Activated CD4-positive, alpha-beta memory T cell treated with anti-CD3 and anti-CD28 coated beads, Interleukin-2, amount 10 ng/mL, durations not matched to agents 7 days and 5 days (primary cell): ENCODE measurements around the gene GPRIN1. TPM values are rescaled to one million over a fixed set of nuclear protein-coding genes. Genes with fewer than 3 reads are reported as not detected.
A peak's percentile ranks its signal among the peaks of the same experiment; 100 is the strongest.

Experiments
- CTCF ChIA-PET: fragments of 350-600 bp; sonication (Branson Sonifier 250); formaldehyde crosslinking; loops from one replicate; lab custom pipeline; 2021; ENCODE audit warnings: antibody characterized with exemption, inconsistent platforms; lab: Charles Lee
- POLR2A ChIA-PET: fragments of 350-600 bp; sonication (Branson Sonifier 250); formaldehyde crosslinking; loops from one replicate; lab custom pipeline; 2021; ENCODE audit warnings: antibody characterized with exemption; lab: Charles Lee
- DNase-seq: peaks from one replicate; pipeline ENCODE4 v3.0.0-alpha.2; 2020
- H3K27ac Mint-ChIP-seq: one replicate; pipeline ENCODE4 v1.8.0; 2021; ENCODE audit warnings: mild to moderate bottlenecking, mixed read lengths
- H3K27me3 Mint-ChIP-seq: one replicate; pipeline ENCODE4 v1.8.0; 2021; ENCODE audit warnings: mixed read lengths
- H3K36me3 Mint-ChIP-seq: one replicate; pipeline ENCODE4 v1.8.0; 2021; ENCODE audit warnings: low read depth, mixed read lengths
- H3K4me1 Mint-ChIP-seq: one replicate; pipeline ENCODE4 v1.8.0; 2021; ENCODE audit warnings: mixed read lengths
- H3K4me3 Mint-ChIP-seq: one replicate; pipeline ENCODE4 v1.8.0; 2021; ENCODE audit warnings: mild to moderate bottlenecking, mixed read lengths
- H3K9me3 Mint-ChIP-seq: one replicate; pipeline ENCODE4 v1.8.0; 2021; ENCODE audit warnings: mixed read lengths
- total RNA-seq, 2 experiments: library from RNA; stranded (reverse); gene quantifications; one replicate each; pipeline ENCODE4 v1.2.3, GENCODE V29; 2021

GPRIN1 gene
- 1 to 10 TPM; 3.7 to 4.2 TPM for total RNA-seq

DNA sequence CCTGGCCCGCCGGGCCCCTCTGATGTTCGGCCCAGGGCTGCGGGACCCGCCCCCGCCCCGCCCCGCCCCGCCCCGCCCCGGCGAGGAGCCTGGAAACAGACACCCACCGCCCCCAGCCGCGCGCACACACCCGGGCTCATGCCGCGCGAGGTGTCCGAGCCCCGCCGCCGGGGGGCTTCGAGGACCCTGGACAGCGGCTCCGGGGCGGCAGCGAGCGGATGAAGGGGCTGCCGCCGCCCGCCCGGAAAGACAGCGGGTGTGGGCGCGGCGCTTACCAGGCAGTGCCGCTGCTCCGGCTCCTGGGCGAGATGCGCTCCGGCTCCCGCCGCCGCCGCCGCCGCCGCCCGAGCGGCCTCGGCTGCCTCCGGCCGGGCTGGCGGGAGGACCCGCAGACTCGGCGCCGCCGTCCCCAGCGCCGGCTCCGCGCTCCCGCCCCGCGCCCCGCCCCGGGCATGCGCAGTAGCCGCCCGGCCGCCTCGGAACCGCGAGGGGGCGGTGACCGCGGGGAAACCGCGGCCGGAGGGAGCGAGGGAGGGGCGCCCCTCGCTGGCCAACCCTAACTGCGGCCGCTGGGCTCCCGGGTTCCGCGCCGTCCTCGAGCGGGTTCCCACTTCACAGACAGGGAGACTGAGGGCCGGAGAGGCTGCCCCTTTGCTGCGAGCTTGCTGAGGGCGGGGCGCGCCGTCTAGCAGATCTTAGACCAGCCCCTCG lies at the start of gene GPRIN1:
Gene GPRIN1, minus strand, starts transcription at position 433 of the 711 bp plus-strand sequence. CDS start 10,322 bp downstream, outside the sequence.
- peaks cover 3% of the 10 kb centered on the region for H3K36me3 Mint-ChIP-seq
- peak within 1 kb of the TSS; percentile 65 for H3K27ac Mint-ChIP-seq
- H3K4me1 Mint-ChIP-seq = peaks cover 13% of the 10 kb centered on the region
- peak; percentile 66 for DNase-seq
- ChIA-PET POLR2A (interaction anchor here (0.6 kb wide), 1 partner anchor 194 kb away, joined by 3 read pairs; no protein-coding TSS in a partner anchor), CTCF (interaction anchor here (0.6 to 1.8 kb wide), 2 partner anchors 37 to 66 kb away, joined by 3 to 5 read pairs; no protein-coding TSS in a partner anchor)
- no peaks in the 10 kb centered on the region for H3K9me3 Mint-ChIP-seq
- H3K27me3 Mint-ChIP-seq = peaks cover 32% of the 10 kb centered on the region
- peak within 1 kb of the TSS; percentile 92 for H3K4me3 Mint-ChIP-seq

DNA sequence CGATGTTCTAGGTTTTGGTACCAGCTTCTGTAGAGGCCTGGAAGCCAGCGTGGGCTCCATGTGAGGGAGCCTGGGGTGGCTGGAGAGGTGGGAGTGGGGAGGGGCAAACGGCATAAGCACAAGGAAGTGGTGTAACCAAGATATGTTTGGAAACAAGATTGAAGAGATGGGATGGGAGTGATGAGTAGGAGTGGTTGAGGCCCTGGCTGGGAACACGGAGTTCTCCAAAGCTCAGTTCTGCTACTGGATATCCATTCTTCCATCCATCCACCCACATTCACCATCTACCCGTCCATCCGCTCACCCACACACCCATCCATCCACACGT lies 49.5 kb upstream of the GPRIN1 start:
- Mint-ChIP-seq H3K36me3 (peaks cover 11% of the 10 kb centered on the region), H3K9me3 (no peaks in the 10 kb centered on the region), H3K4me3 (no peak overlapping the region), H3K27ac (no peak overlapping the region), H3K27me3 (peaks cover 5% of the 10 kb centered on the region), H3K4me1 (peaks cover 29% of the 10 kb centered on the region)
- POLR2A ChIA-PET = interaction anchor here (2.6 kb wide), 1 partner anchor 12 kb away, joined by 14 read pairs; the partner anchor contains the start of gene TSPAN17
- no peak for DNase-seq
- CTCF ChIA-PET = interaction anchor here (0.7 to 6.3 kb wide), 12 partner anchors 8 to 454 kb away, joined by 3 to 81 read pairs (median 6); partner anchors contain the start of genes HK3 and TSPAN17

DNA sequence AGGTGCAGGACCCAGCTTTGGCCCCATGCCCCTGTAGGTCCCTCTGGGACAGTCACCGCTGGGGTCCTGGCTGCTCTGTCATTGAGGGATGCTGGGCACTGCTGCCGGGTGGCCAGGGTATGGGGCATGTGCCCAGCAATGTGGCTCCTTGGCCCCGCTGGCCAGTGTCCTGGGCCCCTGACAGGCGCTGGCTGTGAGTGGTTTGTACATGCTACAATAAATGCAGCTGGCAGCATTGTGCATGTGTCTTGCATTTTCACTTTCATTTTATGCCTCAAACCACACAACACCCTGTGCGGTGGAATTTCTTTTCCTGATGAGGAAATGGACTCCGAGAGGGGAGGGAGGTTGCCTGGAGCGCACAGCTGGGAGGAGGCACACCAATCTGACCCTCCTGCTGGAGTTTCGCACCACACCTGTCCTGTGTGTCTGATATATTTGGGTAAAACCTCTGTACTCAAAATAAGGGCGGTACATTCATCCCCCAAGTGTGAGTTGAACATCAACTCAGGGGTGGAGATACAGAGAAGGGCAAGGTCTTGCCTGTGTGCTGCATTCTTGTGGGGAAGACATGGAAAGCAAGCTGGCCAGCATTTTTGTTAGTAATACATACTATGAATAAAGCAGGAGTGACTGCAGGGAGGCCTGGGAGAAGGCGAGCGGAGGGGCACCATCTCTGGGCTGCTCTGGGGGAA lies 49.0 kb upstream of the GPRIN1 start:
- Mint-ChIP-seq H3K36me3 (peaks cover 11% of the 10 kb centered on the region), H3K4me1 (peaks cover 29% of the 10 kb centered on the region), H3K9me3 (no peaks in the 10 kb centered on the region), H3K27me3 (peaks cover 2% of the 10 kb centered on the region), H3K4me3 (peak overlapping the region; percentile 43), H3K27ac (no peak overlapping the region)
- CTCF ChIA-PET = interaction anchor here (0.7 to 6.3 kb wide), 14 partner anchors 11 to 454 kb away, joined by 3 to 81 read pairs (median 4); partner anchors contain the start of gene TSPAN17
- POLR2A ChIA-PET = interaction anchor here (0.6 to 2.6 kb wide), 3 partner anchors 11 to 123 kb away, joined by 3 to 14 read pairs (median 3); partner anchors contain the start of gene TSPAN17
- peak; percentile 46 for DNase-seq

DNA sequence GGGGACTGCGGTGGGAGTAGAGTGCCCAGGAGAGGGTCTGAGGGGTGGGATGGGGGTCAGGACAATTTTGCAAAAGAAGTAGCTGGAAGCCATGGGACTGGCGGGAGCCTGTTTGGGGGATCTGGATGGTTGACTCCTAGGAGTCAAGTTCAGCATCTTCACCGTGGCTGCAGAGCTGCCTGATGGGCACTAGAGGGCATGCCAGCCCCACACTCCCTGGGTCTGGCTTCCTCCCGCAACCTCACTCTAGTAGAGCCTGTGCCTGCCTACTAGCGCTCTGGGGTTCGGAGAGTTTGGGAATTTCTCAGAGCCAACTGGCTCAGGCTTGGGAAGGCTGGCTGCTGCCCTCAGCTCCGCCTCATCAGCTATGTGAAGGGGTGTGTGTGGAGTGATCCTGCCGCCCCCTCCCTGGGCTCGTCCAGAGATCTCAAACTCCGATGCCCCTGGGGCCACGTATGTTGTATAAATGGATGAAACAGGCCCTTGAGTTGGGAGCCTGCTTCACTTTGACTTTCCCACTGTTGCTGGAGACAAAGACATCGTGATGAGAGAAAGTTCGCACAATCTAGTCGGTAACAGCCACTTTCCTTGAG lies 48.1 kb upstream of the GPRIN1 start:
- ChIA-PET CTCF (interaction anchor here (0.5 to 6.3 kb wide), 22 partner anchors 8 to 455 kb away, joined by 3 to 81 read pairs (median 4); partner anchors contain the start of genes HK3, TSPAN17 and ZNF346), POLR2A (interaction anchor here (0.6 to 2.6 kb wide), 4 partner anchors 10 to 242 kb away, joined by 3 to 14 read pairs (median 3); partner anchors contain the start of genes CLTB and TSPAN17)
- H3K4me1 Mint-ChIP-seq = peaks cover 37% of the 10 kb centered on the region
- no peaks in the 10 kb centered on the region for H3K9me3 Mint-ChIP-seq
- H3K4me3 Mint-ChIP-seq = no peak overlapping the region
- H3K27ac Mint-ChIP-seq = no peak overlapping the region
- DNase-seq = peak; percentile 69
- H3K27me3 Mint-ChIP-seq = no peaks in the 10 kb centered on the region
- peaks cover 18% of the 10 kb centered on the region for H3K36me3 Mint-ChIP-seq

DNA sequence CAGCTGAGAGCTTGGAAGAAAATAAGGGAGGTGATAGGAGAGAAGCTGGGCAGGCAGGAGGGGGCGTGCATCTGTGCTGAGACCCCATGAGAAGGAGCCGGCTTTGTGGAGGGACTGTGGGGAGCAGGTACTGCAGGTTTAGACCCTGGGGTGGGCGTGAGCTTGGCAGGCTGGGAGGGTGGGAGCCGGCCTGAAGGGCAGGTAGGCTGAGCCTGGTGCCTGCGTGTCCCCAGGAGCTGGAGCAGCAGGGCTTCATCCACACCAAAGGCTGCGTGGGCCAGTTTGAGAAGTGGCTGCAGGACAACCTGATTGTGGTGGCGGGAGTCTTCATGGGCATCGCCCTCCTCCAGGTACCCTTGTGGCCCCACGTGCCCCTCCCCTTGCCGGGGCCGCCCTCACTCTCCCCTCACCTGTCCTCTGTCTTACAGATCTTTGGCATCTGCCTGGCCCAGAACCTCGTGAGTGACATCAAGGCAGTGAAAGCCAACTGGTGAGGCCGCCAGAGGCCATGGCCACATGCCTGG lies 46.6 kb upstream of the GPRIN1 start:
- Mint-ChIP-seq H3K4me1 (peaks cover 45% of the 10 kb centered on the region), H3K27me3 (no peaks in the 10 kb centered on the region), H3K4me3 (no peak overlapping the region), H3K9me3 (no peaks in the 10 kb centered on the region), H3K27ac (no peak overlapping the region), H3K36me3 (peaks cover 24% of the 10 kb centered on the region)
- POLR2A ChIA-PET = no interaction called here
- DNase-seq = no peak
- CTCF ChIA-PET = interaction anchor here (1.4 to 6.3 kb wide), 5 partner anchors 9 to 457 kb away, joined by 4 to 81 read pairs (median 6); partner anchors contain the start of gene TSPAN17

DNA sequence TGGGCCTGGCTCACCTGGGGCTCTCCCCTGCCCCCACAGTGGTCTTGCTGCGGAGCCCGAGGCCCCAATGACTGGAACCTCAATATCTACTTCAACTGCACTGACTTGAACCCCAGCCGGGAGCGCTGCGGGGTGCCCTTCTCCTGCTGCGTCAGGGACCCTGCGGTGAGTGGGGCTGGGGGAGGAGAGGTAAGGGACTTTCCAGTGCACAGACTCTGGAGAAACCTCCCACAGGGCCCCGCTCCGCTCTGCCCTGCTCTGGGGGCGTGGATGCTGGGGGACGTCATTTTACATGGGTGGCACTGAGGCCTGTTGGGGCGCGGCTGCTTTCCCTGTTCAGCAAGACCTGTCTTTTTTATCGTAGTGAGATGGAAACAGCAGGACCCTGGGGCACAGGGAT lies 44.9 kb upstream of the GPRIN1 start:
- Mint-ChIP-seq H3K4me1 (peaks cover 50% of the 10 kb centered on the region), H3K36me3 (peaks cover 24% of the 10 kb centered on the region), H3K4me3 (no peak overlapping the region), H3K27me3 (no peaks in the 10 kb centered on the region), H3K9me3 (no peaks in the 10 kb centered on the region), H3K27ac (no peak overlapping the region)
- no peak for DNase-seq
- POLR2A ChIA-PET = no interaction called here
- CTCF ChIA-PET = no interaction called here

DNA sequence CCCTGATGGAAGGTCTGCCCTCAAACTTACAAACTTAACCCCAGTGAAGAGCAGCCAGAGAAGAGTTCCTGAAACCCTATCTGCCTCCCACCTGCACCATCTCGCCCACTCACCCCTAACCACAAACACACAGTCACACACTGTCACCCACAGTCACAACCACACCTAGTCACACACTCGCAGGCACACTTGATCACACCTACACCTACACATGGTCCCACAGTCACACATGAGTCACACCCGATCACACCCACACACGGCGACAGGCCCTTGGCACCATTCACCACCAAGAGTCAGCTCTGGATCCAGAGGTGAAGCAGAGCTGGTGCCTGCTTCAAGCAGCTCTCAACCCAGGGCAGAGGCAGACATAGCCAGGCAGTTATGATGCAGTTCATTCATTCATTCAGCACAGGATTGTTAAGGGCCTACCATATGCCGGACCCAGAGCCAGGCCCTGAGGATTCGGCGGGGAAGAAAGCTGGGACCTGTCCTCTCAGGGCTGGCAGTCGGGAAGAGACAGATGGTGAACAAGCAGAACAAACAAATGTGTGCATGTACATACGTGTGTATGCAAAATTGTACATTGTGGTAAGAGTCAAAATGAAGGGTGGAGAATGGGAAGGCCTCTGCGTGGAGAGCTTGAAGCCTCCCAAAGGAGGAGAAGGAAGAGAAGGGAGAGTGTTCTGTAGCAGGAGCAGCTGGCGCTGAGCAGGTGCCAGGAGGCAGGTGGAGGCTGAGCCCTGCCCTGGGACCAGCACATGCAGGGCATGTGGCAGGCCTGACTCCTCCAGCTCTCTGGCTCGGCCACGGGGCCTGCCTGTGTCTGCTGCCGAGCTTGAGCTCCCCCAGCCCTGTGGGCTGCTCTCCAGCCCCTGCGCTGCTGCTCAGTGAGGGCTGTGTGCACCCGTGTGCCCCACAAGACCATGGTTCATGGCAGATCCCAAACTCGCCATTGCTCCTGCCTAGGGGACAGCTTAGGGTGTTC lies 43.7 kb upstream of the GPRIN1 start:
- DNase-seq = peak; percentile 47
- H3K4me3 Mint-ChIP-seq = no peak overlapping the region
- H3K36me3 Mint-ChIP-seq = peaks cover 24% of the 10 kb centered on the region
- POLR2A ChIA-PET = no interaction called here
- CTCF ChIA-PET = no interaction called here
- H3K27me3 Mint-ChIP-seq = no peaks in the 10 kb centered on the region
- peak overlapping the region; percentile 28 for H3K27ac Mint-ChIP-seq
- peaks cover 52% of the 10 kb centered on the region for H3K4me1 Mint-ChIP-seq
- no peaks in the 10 kb centered on the region for H3K9me3 Mint-ChIP-seq

DNA sequence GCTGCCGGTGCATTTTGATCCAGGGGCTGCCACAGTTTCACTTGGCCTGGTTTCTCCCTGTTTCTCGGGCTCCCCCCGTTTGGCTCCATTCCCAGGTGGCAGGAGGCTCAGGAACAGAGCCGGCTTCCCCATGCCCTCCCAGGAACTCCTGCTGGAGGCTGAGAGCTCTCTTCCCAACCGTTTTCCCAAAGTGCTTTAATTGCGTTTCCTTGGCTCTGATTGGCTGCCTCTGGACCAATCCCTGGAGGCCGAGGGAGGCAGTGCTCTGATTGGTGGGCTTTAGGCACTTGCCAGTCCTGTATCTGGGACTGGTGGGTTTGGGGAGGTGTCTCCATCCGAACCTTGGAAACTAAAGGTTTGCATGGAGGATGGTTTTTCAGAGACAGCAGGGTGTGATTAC lies 42.2 kb upstream of the GPRIN1 start:
- Mint-ChIP-seq H3K9me3 (no peaks in the 10 kb centered on the region), H3K4me3 (no peak overlapping the region), H3K4me1 (peaks cover 49% of the 10 kb centered on the region), H3K27ac (no peak overlapping the region), H3K27me3 (no peaks in the 10 kb centered on the region), H3K36me3 (peaks cover 21% of the 10 kb centered on the region)
- CTCF ChIA-PET = interaction anchor here (3.6 kb wide), 1 partner anchor 8 kb away, joined by 27 read pairs; no protein-coding TSS in a partner anchor
- no peak for DNase-seq
- POLR2A ChIA-PET = no interaction called here

DNA sequence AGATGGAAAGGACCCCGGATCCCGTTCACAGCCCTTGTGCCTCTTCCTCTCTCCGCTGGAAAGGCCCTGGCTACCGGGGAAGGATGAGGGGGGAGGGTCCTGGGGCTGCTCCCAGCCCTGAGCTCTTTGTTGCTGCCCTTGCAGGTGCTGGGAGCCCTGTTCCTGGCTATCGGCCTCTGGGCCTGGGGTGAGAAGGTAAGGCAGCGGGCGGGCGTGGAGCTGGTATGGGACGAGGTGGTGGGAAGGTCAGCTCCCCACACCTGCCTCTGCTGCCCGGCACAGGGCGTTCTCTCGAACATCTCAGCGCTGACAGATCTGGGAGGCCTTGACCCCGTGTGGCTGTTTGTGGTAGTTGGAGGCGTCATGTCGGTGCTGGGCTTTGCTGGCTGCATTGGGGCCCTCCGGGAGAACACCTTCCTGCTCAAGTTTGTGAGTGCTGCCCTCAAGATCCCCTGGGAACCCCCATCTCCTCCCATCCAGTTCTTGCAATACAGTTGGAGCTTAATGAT lies 41.6 kb upstream of the GPRIN1 start:
- Mint-ChIP-seq H3K4me3 (no peak overlapping the region), H3K9me3 (no peaks in the 10 kb centered on the region), H3K36me3 (peaks cover 21% of the 10 kb centered on the region), H3K27ac (no peak overlapping the region), H3K27me3 (no peaks in the 10 kb centered on the region), H3K4me1 (peaks cover 55% of the 10 kb centered on the region)
- no peak for DNase-seq
- ChIA-PET POLR2A (interaction anchor here (2.2 kb wide), 1 partner anchor 9 kb away, joined by 8 read pairs; no protein-coding TSS in a partner anchor), CTCF (interaction anchor here (3.6 kb wide), 1 partner anchor 9 kb away, joined by 27 read pairs; no protein-coding TSS in a partner anchor)

DNA sequence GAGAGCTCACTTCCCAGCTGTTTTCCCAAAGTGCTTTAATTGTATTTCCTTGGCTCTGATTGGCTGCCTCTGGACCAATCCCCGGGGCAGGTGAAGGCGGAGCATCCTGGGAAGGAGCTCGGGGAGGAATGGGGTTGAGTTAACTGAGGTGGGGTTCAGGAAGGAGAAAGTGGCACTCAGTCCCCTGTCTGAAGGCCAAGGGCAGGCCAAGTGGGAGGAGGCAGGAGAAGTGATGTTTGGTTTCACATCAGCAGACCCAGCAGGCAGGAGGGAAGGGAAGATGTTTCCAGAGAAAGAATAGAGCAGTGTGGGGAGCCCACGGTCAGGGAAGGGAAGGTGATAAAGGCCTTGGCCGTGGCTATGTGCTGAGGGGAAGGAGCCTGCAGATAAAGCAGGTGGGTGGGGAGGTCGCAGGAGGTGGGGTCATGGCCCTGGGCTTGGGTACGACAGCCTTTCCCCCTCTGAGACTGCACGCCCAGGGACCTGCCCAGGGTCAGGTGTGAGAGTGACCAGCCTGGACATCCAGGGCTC lies 40.5 kb upstream of the GPRIN1 start:
- ChIA-PET POLR2A (interaction anchor here (2.2 kb wide), 1 partner anchor 10 kb away, joined by 8 read pairs; no protein-coding TSS in a partner anchor), CTCF (interaction anchor here (0.6 to 3.6 kb wide), 3 partner anchors 7 to 309 kb away, joined by 4 to 27 read pairs (median 4); no protein-coding TSS in a partner anchor)
- Mint-ChIP-seq H3K27ac (no peak overlapping the region), H3K27me3 (no peaks in the 10 kb centered on the region), H3K36me3 (peaks cover 17% of the 10 kb centered on the region), H3K4me3 (no peak overlapping the region), H3K4me1 (peaks cover 62% of the 10 kb centered on the region), H3K9me3 (no peaks in the 10 kb centered on the region)
- no peak for DNase-seq
